HL-60/S4 treated with phorbol 12-myristate 13-acetate at 8.2 ng/mL for 4 days and 3 days (cell line): Measurements from ENCODE around the gene RCBTB1.
"Not testable (repeated sequence)": the region's sequence is repeated elsewhere in the genome, so short reads cannot be mapped to it uniquely, and the experiment has no call there.

Experiments used
- in situ Hi-C: fragments of 300-500 bp; cut with MboI; formaldehyde crosslinking; loops from 2 replicates; pipeline ENCODE4 v1.15.0; 2022; ENCODE audit warnings: low sequenced_read_pairs

The RCBTB1 gene

GRCh38 chr13:49606747-49607648, 21.6 kb upstream of the RCBTB1 start:
- in situ Hi-C loops: loop anchor here (25.0 kb wide), 1 partner anchor 320 kb away; no protein-coding TSS in a partner anchor

DNA sequence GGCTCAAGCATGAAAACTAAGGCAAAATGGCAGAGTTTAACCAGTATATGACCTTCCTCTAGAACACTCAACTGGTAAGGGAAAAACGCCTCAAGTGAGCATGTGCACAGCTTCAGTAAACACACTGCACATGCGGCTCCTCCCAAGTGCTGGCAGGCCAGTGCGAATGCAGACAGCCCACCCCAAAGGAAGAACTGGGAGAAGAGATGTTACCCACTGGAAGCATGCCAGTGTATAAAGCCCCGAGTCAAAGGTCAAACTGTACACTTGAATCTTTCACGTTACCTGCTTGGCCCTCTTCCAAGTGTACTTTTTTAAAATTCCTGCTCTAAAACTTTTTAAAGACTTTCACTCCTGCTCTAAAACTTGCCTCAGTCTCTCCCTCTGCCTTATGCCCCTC, 19.2 kb upstream of the RCBTB1 start:
- in situ Hi-C loops: loop anchor here (25.0 kb wide), 1 partner anchor 317 kb away; no protein-coding TSS in a partner anchor

GRCh38 chr13:49602615-49603014, 17.3 kb upstream of the RCBTB1 start:
- in situ Hi-C loops: loop anchor here (25.0 kb wide), 1 partner anchor 315 kb away; no protein-coding TSS in a partner anchor

DNA sequence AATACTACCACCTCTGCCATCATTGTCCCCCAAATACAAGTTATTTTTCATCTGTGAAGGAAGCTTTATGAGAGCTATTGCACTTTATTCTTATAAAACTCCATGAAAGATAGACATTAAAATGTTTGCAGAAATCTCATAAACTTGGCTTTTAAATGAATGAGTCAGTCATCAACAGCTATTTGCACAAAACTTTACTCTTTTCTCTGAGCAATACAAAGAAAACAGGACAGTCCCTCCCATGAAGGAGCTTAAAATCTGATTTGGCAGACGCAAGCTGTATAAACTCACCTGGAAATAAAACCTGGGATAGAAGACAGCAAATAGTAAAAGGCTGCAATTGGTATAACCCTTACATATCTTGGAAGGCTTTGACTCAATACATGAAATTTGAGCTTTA, 16.6 kb upstream of the RCBTB1 start:
- in situ Hi-C loops: loop anchor here (25.0 kb wide), 1 partner anchor 315 kb away; no protein-coding TSS in a partner anchor

DNA sequence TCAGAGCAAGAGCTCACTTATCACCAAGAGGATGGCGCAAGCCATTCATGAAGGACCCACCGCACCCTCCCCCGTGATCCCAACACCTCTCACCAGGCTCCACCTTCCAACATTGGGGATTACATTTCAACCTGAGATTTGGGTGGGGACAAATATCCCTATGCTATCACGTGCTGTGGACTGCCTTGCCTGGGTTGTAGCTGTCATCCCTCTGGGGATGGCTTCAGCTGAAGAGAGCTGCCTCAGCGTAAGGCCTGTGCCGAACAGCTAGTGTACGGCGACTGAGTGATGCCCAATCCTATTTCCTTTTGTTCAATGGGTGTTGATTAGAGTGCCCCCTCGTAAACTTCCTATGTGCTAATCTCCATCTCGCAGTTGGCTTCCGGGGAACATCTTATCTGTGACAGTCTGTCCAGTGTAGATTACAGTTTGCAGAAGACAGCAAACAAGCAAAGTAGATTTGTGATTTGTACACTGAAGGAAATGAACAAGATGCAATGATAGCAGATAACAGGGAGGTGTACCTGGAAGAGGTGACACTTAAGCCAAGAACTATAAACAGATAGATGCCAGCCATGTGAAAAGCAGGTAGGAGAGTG, 11.8 kb upstream of the RCBTB1 start:
- in situ Hi-C loops: no loop called here

DNA sequence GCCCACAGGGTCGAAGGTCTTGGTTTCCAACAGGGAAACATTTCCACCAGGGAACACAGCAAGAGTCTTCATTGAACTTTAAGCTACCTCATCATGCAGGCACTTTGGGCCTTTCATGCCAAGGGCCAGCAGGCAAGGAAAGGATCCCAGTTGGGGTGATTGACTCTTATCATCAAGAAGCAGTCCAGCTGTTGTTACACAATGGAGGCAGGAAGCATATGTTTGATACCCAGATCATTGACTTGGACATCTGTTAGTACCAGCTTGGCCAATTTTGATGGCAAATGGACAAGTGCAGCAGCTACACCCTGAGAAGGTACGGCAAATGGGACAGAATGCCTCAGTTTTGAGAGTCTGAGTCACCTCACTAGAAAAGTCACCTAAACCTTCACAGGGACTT, 10.9 kb upstream of the RCBTB1 start:
- in situ Hi-C loops: no loop called here

DNA sequence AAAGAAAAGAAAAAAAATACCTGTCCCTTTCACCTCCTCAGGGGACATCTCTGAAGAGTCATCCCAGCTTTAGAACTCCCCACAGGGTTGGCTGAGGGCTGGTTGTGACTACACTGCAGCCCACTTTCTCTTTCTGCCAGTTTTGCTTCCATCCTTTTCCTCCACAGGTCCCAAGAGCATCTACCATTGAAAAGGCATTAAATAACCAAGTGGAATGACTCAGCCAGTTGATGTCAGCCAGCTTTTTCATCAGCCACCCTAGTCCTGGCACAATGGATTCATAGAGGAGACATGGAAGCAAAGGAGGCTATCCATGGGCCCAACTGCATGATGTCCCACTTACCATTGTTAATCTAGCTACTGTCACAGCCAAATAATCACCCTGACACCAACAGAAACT, 9.2 kb upstream of the RCBTB1 start:
- in situ Hi-C loops: no loop called here

GRCh38 chr13:49593876-49594275, 8.5 kb upstream of the RCBTB1 start:
- in situ Hi-C loops: not testable (repeated sequence)

GRCh38 chr13:49590714-49591113, 5.4 kb upstream of the RCBTB1 start:
- in situ Hi-C loops: not testable (repeated sequence)

DNA sequence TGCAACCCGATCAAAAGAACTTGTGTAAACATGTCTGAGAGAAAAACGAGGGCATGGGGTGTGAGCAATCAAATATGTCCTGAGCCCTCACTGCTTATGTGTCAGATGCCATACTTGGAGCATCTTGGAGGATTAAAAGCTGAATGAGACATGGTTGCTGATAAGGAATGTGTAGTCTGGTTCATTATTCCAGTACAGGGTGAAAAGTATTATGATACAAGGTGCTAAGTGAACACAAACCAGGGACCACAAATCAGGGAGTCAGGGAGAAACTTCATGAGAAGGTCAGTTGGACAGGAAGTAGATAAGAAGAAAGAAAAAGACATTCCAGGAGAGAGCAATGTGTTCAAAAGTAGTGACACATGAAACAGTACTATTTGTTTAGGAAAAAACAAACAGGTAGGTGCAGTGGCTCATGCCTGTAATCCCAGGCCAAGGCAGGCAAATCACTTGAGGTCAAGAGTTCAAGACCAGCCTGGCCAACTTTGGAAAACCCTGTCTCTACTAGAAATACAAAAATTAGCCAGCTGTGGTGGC, 2.0 kb upstream of the RCBTB1 start:
- in situ Hi-C loops: no loop called here

- in situ Hi-C loops: no loop called here
Observed at GRCh38 chr13:49586717-49587116, 1.4 kb upstream of the RCBTB1 start.

DNA sequence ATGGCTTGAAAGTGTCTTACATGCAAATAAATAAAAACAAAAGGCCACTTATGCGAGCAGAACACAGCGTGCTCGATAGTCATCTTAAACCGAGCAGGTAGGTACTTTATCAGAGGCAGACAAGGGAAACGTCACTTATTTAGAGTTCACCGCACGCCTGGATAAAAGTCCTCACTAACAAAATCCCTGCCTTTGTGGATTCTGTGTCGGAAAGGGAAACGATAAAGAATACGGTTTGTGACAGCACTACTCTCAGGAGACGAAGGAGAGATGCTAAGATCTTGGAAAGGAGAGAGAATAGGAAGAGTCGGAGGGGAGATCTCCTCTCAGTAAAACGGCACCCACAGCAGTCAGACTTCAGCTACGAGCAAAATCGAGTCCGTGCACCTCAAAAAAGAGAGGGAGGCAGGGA, 581 bp downstream of the RCBTB1 start:
- in situ Hi-C loops: no loop called here

GRCh38 chr13:49580980-49581680, 4.2 kb downstream of the RCBTB1 start:
- in situ Hi-C loops: no loop called here

DNA sequence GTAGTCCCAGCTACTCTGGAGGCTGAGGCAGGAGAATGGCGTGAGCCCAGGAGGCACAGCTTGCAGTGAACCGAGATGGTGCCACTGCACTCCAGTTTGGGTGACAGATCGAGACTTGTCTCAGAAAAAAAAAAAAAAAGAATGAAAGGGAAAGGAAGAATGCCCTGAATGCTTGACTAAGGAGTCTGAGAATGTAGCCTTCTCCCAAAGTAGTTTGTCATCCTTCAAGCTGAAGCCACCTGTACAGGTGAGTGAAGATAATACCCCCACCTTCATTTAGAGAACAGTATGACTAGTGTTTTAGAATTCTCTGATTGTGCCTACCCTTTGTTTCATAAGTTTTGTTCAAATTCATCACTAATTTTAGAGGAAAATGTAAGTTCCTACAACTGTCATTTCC, 5.9 kb downstream of the RCBTB1 start:
- in situ Hi-C loops: no loop called here

- in situ Hi-C loops: no loop called here
Observed at GRCh38 chr13:49571299-49572240, 13.8 kb downstream of the RCBTB1 start.

DNA sequence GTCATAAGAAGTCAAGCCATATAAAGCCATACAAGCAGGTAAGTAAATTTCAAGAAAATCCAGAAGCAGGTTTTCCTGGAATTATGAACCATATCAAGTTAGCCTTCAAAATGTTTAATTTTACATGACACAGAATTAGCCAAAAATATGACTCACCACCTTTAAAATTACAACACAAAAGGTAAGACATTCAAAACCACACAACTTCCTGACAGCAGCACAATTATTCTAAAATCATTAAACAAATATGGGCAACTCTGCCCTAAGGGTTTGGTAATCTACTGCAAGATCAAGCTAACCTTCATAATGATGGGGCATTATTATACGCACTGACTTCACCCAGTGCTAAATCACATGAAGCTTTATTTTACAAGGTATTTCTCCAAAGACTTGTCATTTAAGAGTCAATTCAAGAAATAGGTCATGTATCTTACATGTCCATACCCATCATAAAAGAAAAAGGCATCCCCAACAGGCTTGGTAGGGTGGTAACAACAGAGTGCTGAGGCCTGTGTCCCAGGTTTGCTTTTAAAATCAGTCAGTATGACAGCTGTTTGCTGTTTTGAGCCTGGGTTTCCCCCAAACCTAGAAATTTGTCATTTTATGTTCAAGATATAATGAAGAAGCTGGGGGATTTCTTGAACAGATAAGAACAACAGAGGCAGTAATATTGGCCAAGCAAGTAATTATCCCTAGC, 15.2 kb downstream of the RCBTB1 start:
- in situ Hi-C loops: no loop called here

- in situ Hi-C loops: no loop called here
Observed at GRCh38 chr13:49567491-49567890, 17.9 kb downstream of the RCBTB1 start.

GRCh38 chr13:49566461-49566860, 18.9 kb downstream of the RCBTB1 start:
- in situ Hi-C loops: no loop called here

DNA sequence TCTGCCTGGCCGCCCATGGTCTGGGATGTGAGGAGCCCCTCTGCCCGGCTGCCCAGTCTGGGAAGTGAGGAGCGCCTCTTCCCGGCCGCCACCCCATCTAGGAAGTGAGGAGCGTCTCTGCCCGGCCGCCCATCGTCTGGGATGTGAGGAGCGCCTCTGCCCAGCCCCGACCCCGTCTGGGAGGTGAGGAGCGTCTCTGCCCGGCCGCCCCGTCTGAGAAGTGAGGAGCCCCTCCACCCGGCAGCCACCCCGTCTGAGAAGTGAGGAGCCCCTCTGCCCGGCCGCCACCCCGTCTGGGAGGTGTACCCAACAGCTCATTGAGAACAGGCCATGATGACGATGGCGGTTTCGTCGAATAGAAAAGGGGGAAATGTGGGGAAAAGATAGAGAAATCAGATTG, 19.9 kb downstream of the RCBTB1 start:
- in situ Hi-C loops: not testable (repeated sequence)

GRCh38 chr13:49563516-49563915, 21.8 kb downstream of the RCBTB1 start:
- in situ Hi-C loops: no loop called here
